Activated CD8-positive, alpha-beta memory T cell treated with anti-CD3 and anti-CD28 coated beads, Interleukin-2, amount 50 U/mL, for 48 hours (primary cell): Measurements from ENCODE around the gene OSM.
A peak's percentile ranks its signal among the peaks of the same experiment; 100 is the strongest.

Source experiments
- DNase-seq: peaks from one replicate; pipeline ENCODE4 v3.0.0-alpha.2; 2020

OSM gene

GRCh38 chr22:30284172-30284571, 17.5 kb upstream of the OSM start:
- DNase-seq = no peak

GRCh38 chr22:30283342-30283741, 16.7 kb upstream of the OSM start:
- DNase-seq = no peak

- DNase-seq = no peak
Measured at GRCh38 chr22:30282616-30283046, 16.0 kb upstream of the OSM start.

- DNase-seq = no peak
Measured at GRCh38 chr22:30280505-30280904, 13.9 kb upstream of the OSM start.

- no peak for DNase-seq
Measured at GRCh38 chr22:30279932-30280331, 13.3 kb upstream of the OSM start.

GRCh38 chr22:30279046-30279788, 12.6 kb upstream of the OSM start:
- DNase-seq = no peak

- no peak for DNase-seq
Measured at GRCh38 chr22:30277547-30278344, 11.1 kb upstream of the OSM start.

GRCh38 chr22:30276039-30276438, 9.4 kb upstream of the OSM start:
- DNase-seq = no peak

- no peak for DNase-seq
Measured at GRCh38 chr22:30275625-30276024, 9.0 kb upstream of the OSM start.

- no peak for DNase-seq
Measured at GRCh38 chr22:30274437-30274812, 7.8 kb upstream of the OSM start.

GRCh38 chr22:30273711-30274436, 7.2 kb upstream of the OSM start:
- DNase-seq = no peak

GRCh38 chr22:30272781-30273601, 6.3 kb upstream of the OSM start:
- DNase-seq = no peak

- no peak for DNase-seq
Measured at GRCh38 chr22:30270832-30271231, 4.2 kb upstream of the OSM start.

GRCh38 chr22:30268331-30268730, 1.7 kb upstream of the OSM start:
- DNase-seq = no peak

GRCh38 chr22:30267382-30268302, 991 bp upstream of the OSM start:
- peak; percentile 69 for DNase-seq

- peak; percentile 90 for DNase-seq
Measured at GRCh38 chr22:30265823-30266444, 717 bp downstream of the OSM start.

GRCh38 chr22:30265131-30265720, 1.4 kb downstream of the OSM start:
- no peak for DNase-seq

- DNase-seq = no peak
Measured at GRCh38 chr22:30263883-30264282, 2.8 kb downstream of the OSM start.

- peak; percentile 98 for DNase-seq
Measured at GRCh38 chr22:30262917-30263741, 3.5 kb downstream of the OSM start.

- no peak for DNase-seq
Measured at GRCh38 chr22:30262112-30262511, 4.5 kb downstream of the OSM start.
